Gastrocnemius medialis (tissue), 4 donors: ENCODE data around the gene PIP4P1.

Experiments
- CTCF ChIP-seq, 5 experiments: fragments of 450-650 bp in 3 of 5; fragments of 200-600 bp in 2 of 5; sonication (generic) in 2 of 5; IDR thresholded peaks in 4 of 5; conservative IDR thresholded peaks in 1 of 5; 1 replicate in 4 of 5; 2 replicates in 1 of 5; pipeline ENCODE4 v1.5.1; 2016 to 2019; ENCODE audit warnings: antibody characterized with exemption in 5 of 5, mild to moderate bottlenecking in 3 of 5, moderate library complexity in 3 of 5
- POLR2A ChIP-seq, 2 donors: fragments of 450-650 bp; IDR thresholded peaks; one replicate each; pipeline ENCODE4 v1.6.1; 2017; ENCODE audit warnings: antibody characterized with exemption in 2 of 2, mild to moderate bottlenecking in 2 of 2, moderate library complexity in 2 of 2

GRCh38 chr14:20428010-20428365 lies 33.2 kb downstream of the PIP4P1 start:
- TF ChIP-seq POLR2A (IDR thresholded peaks at IDR 0.05) (no peak), CTCF (IDR thresholded peaks at IDR 0.05 in 4 of 5, conservative IDR thresholded peaks at IDR 0.05 in 1 of 5) (no peak)
